HG03565 (cell line): ENCODE results near the gene MANEAL.
A peak's percentile ranks its signal among the peaks of the same experiment; 100 is the strongest.

Experiments used
- ATAC-seq: cut with Tn5 transposase; IDR thresholded peaks from one replicate; pipeline ENCODE4 v1.9.1; 2021; ENCODE audit warnings: mild to moderate bottlenecking, moderate library complexity; ENCODE audit not compliant: unreplicated experiment

The MANEAL gene

GRCh38 chr1:37778654-37779053 is 15.0 kb upstream of the MANEAL start:
- no peak for ATAC-seq

- ATAC-seq: no peak
Measured at GRCh38 chr1:37782491-37782890, 11.2 kb upstream of the MANEAL start.

GRCh38 chr1:37792943-37793686 is 532 bp upstream of the MANEAL start:
- ATAC-seq: no peak

- ATAC-seq: no peak
Measured at GRCh38 chr1:37794372-37795339, 1.0 kb downstream of the MANEAL start.

GRCh38 chr1:37795340-37796125 is 1.9 kb downstream of the MANEAL start:
- ATAC-seq: no peak

GRCh38 chr1:37797750-37798345 is 4.2 kb downstream of the MANEAL start:
- no peak for ATAC-seq

GRCh38 chr1:37802439-37802838 is 8.8 kb downstream of the MANEAL start:
- ATAC-seq: no peak

- no peak for ATAC-seq
Measured at GRCh38 chr1:37807220-37807554, 13.5 kb downstream of the MANEAL start.

GRCh38 chr1:37807555-37808368 is 14.1 kb downstream of the MANEAL start, which contains the start of the genes C1orf122 and YRDC:
Gene C1orf122 (plus strand): TSS chr1:37807790. CDS start chr1:37808405, 615 bp downstream.
Gene YRDC (minus strand): TSS chr1:37808208. CDS start chr1:37808180, 28 bp downstream.
- ATAC-seq: peak; percentile 68

- peak; percentile 12 for ATAC-seq
Measured at GRCh38 chr1:37808369-37809319, 15.0 kb downstream of the MANEAL start.

- no peak for ATAC-seq
Measured at GRCh38 chr1:37809942-37810341, 16.3 kb downstream of the MANEAL start.

- ATAC-seq: no peak
Measured at GRCh38 chr1:37811027-37811655, 17.5 kb downstream of the MANEAL start.

GRCh38 chr1:37813529-37814145 is 20.0 kb downstream of the MANEAL start:
- ATAC-seq: no peak

- no peak for ATAC-seq
Measured at GRCh38 chr1:37814252-37814651, 20.6 kb downstream of the MANEAL start.

GRCh38 chr1:37817481-37817880 is 23.8 kb downstream of the MANEAL start:
- no peak for ATAC-seq

GRCh38 chr1:37821481-37821880 is 27.8 kb downstream of the MANEAL start:
- ATAC-seq: no peak

GRCh38 chr1:37822906-37823815 is 29.5 kb downstream of the MANEAL start:
- ATAC-seq: no peak
